Measurements from ENCODE around the gene EXO1.
"Not testable (repeated sequence)": the region's sequence is repeated elsewhere in the genome, so short reads cannot be mapped to it uniquely, and the experiment has no call there.

EXO1 gene

DNA sequence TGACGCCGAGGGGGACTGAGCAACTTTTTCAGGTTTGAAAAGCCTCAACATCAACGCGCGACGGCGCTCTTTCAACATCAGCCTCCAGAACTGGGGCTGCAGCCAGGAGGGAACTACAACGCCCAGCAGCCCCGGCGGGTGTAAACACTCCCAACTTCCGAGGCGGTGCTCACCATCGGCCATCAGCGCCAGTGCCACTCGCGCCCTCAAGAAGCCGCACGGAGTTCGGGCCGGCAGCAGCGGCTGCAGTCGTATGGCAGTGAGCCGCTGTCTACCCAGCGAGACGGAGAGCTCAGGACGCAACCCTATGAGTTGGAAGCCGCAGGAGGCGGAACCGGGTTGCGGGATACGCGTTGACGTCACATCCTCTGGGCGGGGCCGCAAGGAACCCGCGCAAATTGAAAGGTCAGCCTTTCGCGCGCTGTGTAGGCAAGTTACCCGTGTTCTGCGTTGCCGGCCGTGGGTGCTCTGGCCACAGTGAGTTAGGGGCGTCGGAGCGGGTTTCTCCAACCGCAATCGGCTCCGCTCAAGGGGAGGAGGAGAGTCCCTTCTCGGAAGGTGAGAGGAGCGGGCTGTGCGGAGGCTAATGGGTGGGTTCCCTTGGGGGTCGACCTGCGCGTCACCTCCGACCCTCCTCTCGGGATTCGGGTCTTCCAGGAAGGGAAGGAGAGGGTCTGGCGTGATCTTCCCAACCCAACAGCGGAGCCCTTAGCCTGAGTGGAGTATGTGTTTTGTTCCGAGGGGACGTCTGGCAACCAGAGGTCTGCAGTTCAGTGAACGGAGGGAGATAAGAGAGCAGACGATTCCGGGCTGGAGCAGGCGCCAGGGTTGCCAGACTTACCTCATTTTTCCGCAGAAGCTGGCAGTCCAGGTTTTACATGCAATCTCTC is at the start of gene EXO1:
Gene EXO1, plus strand, starts transcription at position 409 of the 890 bp plus-strand sequence. CDS start 2,222 bp downstream, outside the sequence.
- peak; percentile 83 to 93 for DNase-seq

DNA sequence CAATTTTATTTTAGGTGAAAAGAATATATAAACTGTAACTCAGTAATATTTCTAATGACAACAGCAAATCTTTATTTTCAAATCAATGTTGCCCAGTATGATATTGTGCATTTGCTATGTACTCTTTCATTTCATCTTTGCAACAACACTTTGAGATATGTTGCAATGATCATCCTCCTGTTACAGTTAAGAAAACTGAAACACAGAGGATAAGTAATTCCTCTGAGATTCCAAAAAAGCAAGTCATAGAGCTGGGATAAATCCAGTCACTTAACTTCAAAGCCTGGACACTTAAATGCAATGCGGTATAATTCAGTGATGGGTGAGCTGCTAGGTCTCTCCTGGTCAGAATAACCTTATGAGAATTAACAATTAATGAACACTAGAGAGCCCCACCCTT is 48.6 kb upstream of the EXO1 start:
- no peak for DNase-seq

DNA sequence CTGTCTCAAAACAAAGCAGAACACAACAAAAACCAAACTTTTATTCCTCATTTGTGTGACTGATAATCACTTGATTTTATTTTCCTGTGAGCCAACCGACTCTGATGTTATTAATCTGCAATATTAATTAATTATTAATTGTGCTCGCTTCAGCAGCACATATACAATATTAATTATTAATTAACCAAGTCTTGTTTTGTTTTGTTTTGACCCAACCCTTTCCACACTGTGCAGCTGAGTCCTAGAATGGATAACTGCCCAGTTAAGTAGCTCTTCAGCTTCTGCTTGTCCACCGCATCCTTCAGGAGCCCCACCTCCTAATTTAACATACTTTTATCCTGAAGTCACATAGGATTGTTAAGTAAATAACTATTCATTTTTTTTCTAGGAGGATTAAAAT is 47.4 kb upstream of the EXO1 start:
- no peak for DNase-seq

- no peak for DNase-seq
Measured at GRCh38 chr1:241802863-241803262, 45.1 kb upstream of the EXO1 start.

DNA sequence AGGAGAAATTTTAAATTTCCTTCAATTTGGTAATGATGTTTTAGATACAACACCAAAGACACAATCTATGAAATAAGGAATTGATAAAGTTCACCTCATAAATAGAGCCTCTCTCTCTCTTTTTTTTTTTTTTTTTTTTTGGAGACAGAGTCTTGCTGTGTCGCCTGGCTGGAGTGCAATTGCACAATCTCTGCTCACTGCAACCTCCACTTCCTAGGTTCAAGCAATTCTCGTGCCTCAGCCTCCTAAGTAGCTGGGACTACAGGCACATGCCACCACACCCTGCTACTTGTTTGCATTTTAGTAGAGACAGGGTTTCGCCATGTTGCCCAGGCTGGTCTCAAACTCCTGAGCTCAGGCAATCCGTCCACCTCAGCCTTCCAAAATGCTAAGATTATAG is 43.3 kb upstream of the EXO1 start:
- DNase-seq: not testable (repeated sequence)

DNA sequence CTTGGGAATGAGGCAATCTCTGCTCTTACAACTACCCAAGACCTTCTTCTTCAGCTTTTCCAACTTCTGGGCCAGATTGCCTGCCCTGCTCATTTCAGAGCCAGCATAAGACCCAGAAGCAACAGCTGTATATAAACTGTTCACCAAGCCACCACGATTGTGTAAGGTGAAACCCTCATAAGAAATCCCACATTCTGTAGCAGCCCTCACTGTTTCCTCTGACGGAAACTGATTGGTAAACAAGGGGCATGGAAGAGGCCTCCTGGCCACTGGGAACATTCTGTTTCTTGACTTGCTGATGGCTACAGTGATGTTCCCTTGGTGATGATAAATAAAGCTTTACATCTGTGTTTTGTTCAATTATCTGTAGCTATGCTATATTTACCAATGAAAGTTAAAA is 39.7 kb upstream of the EXO1 start:
- DNase-seq: no peak

DNA sequence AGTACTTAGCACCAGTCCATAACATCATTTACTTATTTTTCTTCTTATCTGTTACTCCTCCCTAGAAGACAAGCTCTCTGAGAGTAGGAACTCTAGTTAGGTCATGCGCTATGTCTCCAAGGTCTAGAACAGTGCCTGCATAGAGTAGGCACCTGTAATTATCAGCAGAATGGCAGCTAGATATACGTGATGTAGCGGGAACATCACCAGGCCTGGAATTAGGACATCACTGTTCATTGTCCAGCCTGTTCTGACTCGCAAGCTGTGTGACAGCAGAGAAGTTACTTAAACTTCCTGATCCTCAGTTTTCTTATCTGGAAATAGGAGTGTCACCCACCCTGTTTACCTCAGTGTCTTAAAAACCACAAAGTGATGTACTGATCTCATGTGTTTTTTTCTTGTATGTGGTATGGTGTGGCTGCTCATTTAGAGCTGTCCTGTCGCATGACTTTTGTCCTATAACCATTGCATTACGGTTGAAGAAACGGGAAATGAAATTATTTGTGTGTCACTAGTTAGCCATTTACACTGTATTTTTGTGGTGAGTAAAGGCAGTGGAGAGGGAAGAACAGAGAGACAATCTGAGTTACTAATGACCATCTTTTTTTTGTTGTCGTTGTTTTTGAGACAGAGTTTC is 37.1 kb upstream of the EXO1 start:
- no peak for DNase-seq

DNA sequence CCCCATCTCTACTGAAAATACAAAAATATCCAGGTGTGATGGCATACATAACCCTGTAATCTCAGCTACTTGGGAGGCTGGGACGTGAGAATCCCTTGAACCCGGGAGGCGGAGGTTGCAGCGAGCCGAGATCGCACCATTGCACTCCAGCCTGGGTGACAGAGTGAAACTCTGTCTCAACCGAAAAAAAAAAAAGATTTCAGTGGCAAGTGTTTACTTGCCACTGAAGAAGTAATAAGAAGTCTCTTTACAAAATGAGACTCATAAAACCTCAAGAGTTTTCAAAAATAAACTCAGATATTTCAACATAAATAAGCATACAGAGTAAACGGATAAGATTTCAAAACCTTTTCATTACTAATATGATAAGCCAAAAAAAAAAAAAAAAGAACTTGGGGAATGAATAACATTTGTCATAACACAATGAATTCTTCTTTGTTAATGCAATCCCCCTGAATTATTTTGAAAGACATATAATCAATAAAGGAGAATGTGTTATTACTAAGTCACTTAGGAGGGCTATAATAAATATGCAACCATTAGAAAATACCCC is 34.2 kb upstream of the EXO1 start:
- DNase-seq: no peak

DNA sequence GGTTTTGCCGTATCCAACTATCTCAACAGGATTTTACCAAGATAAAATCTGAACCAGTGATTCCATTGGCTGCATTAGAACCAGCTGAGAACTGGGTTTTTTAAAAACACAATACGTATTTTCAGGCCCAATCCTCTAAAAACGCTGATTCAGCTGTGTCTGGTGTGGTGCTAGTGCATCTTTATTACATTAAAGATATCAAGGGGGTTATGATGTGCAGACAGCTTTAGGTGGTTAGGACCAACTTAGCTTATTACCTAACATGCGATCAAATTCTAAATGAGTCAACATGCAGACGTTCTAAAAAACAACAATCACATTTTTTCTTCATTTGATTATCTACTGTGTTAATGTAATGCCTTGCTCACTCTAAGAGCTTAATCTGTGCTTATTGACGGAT is 32.0 kb upstream of the EXO1 start:
- no peak for DNase-seq

GRCh38 chr1:241817331-241817792 is 30.6 kb upstream of the EXO1 start:
- DNase-seq: no peak

DNA sequence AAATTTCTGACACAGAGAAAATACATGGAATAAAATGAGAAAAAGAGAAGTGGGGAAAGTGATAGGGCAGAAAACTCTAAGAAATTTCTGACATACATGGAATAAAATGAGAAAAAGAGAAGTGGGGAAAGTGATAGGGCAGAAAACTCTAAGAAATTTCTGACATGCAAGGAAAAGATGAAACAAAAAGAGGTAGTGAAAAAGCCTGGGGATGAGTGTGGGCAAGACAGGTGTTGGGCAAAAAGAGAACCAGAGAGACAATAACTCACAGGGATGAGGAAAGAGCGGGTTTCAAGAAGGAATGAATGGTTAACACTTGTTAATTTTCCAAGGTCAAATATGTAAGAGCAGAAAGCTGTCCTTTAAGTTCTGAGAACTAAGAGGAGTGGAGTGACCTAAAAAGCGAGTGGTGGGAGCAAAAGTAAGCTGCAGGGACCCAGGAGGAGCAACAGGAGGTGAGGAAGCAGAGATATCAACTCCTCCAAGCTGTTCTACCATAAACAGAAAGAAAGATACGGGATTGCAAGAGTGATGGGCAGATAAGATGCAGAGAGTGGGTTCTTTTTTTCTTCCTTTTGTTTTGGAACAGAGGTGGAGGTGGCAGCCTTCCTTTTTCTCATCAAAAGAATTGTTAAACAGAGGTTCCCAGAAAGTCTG is 29.9 kb upstream of the EXO1 start:
- DNase-seq: no peak

DNA sequence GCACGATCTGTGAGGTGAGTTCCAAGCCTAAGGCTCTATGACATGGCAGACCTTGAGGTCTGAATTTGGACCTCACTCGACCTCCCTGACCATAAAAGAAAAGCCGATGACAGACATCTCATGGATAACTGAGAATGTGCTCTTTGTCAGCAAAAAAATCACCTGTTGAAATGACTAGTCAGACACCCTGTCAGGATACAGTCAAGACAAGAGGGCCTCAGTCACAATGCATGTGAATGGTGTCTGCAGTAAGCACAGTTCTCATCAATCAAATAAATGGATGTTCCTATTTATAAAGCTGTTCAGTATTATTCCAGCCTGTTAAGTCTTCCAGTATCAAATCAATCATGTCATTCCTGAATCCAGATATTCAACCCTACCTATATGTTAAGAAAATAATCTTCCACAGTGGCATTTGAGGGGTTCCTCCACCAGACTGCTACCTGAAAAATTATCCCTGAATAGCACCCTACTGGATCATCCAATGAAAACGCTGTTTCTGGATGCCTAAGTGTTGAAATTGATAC is 28.6 kb upstream of the EXO1 start:
- no peak for DNase-seq

- DNase-seq: no peak
Measured at GRCh38 chr1:241821363-241821762, 26.6 kb upstream of the EXO1 start.

DNA sequence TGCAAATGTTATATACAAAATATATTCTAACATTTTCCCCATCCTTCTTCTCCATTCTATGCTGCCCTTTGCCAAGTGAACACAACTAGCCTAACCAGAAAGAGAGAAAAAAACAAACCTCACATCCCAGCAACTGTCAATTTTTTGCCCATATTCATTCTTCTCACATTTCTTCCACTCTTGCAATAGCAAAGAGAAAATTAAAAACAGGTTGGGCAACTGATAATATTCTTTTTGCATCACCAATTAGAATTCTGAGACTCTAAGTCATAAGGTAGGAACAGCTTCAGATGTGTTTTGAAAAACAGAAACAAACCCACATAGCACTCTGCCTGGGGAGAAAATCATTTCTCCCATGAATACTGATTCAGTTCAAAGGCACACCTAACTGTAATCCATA is 25.2 kb upstream of the EXO1 start:
- no peak for DNase-seq

DNA sequence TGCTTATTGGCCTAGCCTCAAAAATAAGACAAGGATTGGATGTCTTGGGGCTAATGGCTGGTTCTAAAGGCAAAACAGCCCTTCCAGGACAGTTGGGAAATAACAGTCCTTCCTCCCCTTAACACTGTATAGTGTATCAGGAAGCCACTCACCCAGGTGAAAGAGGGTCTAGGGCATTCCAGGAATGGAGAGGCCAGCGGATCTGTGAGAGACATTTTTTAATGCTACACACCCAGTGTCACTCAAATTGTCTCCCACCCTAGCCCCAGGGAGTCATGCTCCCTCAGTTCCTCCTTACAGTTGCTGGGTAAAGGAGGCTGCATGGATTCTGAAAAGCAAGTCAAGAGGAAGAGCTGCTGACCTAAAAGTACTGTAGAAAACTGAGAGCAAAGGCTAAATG is 24.1 kb upstream of the EXO1 start:
- no peak for DNase-seq

DNA sequence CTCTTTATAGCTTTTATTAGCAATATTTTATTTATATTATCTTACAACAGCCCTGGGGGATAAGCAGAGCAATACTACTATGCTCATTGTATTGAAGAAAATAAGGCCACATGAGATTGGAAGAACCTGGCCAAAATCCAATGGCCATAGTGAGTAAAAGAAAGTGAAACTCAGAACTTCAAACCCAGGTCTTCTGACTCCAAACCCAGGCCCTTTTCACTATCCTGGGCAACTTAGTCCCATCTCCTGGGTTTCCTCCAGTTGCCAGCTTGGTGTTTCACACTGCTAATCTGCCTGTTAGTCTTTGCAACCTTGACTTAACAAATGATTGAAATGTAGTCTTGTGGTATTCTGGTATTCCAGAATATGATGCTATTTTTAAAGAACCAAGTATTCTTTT is 22.4 kb upstream of the EXO1 start:
- DNase-seq: no peak

- DNase-seq: not testable (repeated sequence)
Measured at GRCh38 chr1:241826613-241827012, 21.4 kb upstream of the EXO1 start.

DNA sequence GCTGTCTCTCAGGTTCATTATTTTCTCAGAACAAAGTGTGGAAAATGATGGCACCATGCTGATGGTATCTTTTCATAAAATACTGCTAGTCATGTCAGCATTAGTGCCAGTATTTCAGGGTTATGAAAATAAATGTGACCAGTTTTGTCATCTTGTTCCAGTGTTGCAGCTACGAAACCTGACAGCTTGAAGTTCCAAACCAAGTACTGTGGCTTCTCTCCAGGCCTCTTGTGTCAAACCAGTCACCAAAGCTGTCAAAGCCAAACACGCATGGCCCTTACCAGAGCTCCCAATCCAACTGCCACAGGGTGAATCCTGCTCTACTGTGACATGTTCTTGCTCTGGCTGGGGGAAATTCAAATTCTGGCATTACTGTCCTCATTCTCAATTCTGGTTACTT is 20.7 kb upstream of the EXO1 start:
- no peak for DNase-seq

GRCh38 chr1:241828463-241829021 is 19.5 kb upstream of the EXO1 start:
- no peak for DNase-seq

DNA sequence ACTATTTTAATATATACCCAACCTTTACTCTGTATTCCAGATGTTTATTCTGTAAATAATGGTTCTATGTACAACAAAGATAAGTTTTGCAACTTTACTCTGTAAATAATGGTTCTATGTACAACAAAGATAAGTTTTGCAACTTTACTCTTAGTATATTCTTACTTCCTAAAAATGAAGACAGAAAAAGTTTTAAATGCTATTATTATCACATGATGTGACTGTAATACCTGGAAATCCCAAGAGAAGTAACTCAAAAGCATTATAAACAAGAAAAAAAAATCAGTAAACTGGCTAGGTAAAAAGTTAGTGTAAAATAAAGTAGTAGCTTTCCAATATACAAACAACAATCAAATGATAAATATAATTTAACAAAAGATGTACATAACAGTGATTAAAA is 18.5 kb upstream of the EXO1 start:
- no peak for DNase-seq

GRCh38 chr1:241834733-241835377 is 13.1 kb upstream of the EXO1 start:
- peak in 1 of 2 experiments; percentile 22 for DNase-seq

GRCh38 chr1:241836941-241837340 is 11.1 kb upstream of the EXO1 start:
- no peak for DNase-seq

Measured in NCI-H526 (cell line).